GM18498 (cell line): Measurements from ENCODE around the gene DOC2A.
"Not testable (repeated sequence)": the region's sequence is repeated elsewhere in the genome, so short reads cannot be mapped to it uniquely, and the experiment has no call there.

Experiments
- ATAC-seq: cut with Tn5 transposase; IDR thresholded peaks from one replicate; pipeline ENCODE4 v1.9.1; 2021; ENCODE audit warnings: mild to moderate bottlenecking, moderate library complexity; ENCODE audit not compliant: unreplicated experiment

DOC2A gene

DNA sequence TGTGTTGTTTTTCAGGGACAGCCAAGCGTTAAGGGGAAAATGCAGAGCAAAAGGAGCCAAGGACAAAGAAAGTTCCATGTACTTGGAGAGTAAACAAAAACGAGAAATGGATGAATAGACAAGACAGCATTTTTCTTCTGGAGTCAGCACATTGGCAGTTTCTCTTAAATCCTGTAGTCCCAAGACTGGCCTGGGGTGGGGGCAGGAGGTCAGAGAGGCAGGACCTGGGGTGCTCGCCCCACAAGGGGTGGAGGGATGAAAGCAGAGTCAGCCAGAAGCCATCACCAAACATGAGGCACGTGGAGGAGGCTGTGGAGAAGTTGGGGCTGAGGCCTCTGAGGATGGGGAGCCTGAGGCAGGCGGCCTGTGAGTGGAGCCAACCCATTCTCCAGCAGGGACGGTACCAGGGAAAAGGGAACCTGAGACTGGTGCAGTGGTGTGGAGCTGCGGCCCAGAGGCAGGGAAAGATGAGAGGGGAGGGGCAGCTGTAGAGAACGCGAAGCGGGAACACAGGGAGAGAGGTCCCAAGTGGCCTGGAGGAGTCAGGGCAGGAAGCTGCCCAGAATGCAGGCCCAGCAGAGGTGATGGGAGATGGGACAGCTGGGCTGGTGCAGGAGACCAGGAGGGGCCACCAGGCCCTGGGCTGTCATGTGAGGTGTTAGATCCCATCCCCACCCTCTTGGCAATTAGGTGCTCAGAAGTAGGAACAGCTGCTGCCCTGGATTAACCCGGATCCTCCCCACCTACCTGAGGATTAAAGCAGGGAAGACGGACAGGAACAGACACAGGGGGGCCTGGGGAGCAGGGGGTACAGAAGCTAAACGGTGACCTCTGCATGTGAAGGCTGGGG is 17.0 kb upstream of the DOC2A start:
- no peak for ATAC-seq

DNA sequence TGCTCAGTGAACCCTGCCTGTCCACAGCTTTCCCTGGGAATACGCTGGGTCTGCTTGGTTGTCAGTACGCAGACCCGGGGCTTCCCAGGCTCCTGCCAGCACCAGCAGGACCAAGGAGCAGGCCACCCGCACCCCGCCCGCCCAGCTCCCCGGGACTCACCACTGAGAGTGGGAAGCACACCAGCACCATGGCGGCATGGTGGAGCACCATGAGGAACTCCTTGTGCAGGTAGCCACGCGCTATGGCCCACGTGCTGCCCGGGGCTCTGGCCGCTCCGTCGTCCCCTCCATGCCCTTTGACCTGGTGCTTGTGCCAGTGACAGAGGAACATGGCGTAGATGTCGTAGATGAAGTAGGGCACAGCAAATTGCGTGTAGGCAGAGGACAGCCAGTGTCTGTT is 15.6 kb upstream of the DOC2A start:
- no peak for ATAC-seq

DNA sequence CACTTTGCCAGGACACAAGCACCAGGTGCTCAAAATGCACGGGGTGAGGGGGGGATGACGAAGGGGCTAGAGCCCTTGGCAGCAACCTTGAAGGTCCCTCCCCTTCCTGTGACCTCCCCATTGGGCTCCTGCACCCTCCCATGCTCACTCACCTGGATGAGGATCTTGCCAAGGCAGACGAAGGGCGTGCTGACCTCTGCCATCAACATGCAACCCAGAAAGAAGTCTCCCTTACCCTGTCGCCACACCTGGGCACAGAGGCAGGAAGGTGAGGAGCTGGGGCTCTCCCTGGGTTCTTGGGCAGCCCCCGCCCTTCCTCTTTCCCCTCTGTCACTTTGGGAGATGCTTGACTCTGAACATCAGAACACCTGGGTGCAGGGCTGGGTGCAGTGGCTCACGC is 14.7 kb upstream of the DOC2A start:
- no peak for ATAC-seq

DNA sequence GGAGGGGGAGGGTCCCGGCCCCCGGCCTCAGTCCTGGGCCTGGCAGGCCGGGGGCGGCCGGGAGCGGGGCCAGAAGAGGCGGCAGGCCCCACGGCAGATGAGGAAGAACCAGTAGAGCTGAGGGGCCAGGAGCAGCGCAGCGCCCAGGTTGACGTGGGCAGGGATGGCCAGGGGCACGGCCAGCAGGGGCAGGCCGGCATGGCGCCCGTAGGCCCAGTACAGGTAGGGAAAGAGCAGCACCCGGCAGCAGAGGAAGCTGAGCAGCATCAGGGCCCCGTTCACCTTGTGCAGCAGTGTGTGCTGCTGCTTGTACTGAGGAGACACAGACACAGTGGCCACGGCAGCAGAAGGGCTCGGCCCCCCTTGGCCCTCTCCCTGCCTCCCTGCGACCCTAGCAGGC is 14.3 kb upstream of the DOC2A start:
- ATAC-seq, result no peak

DNA sequence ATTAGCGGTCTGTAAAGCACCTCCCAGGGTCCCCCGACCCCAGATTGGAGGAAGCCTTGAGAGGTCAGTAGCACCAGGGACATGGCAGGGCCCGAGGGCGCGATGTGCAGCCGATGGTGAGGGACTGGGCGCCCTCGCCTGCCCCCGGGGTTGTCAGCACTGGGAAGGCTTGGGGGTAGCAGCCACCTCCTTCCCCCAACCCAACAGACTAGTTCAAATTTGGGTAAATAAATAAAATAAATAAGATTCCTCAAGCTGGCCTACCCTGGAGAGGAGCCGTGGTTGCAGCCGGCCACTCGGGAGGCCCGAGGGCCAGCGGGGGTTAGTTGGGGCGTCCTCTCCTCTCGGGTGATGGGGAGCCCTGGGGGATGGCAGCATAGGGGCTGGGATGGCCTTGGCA is 13.6 kb upstream of the DOC2A start:
- no peak for ATAC-seq

DNA sequence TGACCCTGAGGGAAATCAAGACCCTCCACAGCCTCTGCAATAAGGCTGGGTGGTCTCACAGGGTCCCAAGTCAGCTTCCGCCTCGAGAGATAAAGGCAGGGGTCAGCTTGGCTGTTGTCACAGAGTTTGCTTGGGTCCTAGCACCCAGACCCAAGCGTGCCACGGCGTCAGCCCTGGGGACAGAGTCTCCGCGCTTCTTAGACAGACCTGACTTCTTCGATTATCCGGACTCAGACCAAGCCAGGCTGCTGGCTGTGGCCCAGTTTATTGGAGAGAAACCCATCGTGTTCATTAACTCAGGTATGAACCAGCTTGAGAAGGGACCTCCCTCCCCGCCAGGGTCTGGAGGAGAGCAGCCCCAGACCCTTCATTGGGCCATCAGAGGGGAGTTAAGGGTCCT is 12.8 kb upstream of the DOC2A start:
- no peak for ATAC-seq

DNA sequence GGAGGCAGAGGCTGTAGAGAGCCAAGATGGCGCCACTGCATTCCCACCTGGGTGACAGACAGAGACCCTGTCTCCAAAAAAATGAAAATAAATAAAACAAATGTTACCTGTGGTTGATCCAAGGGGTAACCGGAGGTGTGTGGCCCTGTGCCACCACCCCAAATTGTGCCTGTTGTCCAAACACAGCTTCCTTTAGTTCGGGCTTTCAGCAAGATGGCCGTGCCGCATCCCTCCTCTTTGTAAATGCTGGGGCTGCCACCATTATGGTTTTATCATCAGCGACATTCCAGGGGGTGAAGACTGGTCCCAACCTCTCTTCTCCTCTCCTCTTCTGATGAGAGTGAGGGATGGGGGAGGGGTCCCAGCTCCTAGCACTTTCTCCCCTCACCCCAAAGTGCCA is 12.1 kb upstream of the DOC2A start, which contains the start of gene C16orf92:
Gene C16orf92, plus strand, starts transcription at position 312 of the 400 bp plus-strand sequence. CDS start 143 bp downstream, outside the sequence.
- no peak for ATAC-seq

DNA sequence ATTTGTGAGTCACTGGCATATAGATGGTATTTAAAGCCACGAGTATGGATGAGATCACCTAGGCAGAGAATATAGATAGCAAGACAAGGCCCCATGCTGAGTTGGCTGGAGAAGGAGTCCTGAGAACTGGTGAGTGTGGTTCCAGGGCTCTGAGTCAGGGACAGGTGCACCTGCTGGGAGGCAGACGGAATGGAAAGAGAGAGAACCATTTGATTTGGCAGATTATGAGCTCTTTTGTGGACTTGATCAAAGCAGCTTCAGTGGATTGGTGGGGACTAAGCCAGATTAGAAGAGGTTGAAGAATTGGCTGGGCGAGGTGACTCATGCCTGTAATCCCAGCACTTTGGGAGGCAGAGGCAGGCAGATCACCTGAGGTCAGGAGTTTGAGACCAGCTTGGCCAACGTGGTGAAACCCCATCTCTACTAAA is 7.9 kb upstream of the DOC2A start:
- no peak for ATAC-seq

DNA sequence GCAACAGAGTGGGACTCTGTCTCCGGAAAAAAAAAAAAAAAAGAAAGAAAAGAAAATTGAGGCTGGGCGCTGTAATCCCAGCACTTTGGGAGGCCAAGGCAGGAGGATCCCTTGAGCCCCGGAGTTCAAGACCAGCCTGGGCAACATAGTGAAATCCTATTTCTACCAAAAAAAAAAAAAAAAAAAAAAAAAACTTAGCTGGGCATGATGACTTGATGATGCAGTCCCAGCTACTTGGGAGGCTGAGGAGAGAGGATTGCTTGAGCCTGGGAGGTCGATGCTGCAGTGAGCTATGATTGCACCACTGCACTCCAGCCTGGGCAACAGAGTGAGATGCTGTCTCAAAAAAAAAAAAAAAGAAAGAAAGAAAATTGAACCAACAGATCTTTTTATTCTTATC is 7.1 kb upstream of the DOC2A start:
- ATAC-seq, result not testable (repeated sequence)

DNA sequence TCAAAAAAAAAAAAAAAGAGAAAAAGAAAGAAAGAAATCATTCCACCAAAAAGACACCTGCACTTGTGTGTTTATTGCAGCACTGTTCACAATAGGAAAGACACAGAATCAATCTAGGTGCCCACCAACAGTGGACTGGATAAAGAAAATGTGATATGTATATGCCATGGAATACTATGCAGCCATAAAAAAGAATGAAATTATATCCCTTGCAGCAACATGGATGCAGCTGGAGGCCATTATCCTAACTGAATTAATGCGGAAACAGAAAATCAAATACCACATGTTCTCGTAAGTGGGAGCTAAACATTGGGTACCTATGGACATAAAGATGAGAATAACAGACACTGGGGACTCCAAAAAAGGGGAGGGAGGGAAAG is 6.4 kb upstream of the DOC2A start:
- ATAC-seq, result no peak

DNA sequence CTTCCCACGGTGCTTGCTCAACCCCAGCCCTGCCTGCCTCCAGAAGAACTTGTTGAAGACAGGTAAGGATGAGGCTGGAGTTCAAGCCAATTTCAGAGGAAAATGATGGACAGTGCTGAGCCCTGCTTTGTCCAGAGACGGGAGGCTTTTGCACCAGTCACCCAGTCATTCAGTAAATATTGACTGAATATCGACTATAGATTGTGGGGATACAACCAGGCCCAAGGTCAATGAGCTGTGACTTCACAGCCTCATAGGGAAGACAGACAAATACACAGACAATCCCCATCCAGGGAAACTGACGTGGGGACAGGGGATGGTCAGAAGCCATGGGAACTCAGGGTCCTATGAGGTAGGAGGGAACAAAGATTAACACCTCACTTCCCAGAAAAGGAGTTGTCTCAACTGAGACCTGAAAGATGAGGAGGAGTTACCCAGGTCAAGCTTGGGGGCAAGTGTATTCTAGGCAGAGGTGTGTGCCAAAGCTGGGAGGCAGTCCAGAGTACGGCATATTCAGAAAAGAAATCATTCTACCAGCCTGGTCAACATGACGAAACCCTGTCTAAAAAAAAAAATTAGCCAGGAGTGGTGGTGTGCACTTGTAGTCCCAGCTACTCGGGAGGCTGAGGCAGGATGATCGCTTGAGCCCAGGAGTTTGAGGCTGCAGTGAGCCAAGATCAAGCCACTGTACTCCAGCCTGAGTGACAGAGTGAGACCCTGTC is 5.9 kb upstream of the DOC2A start:
- no peak for ATAC-seq

DNA sequence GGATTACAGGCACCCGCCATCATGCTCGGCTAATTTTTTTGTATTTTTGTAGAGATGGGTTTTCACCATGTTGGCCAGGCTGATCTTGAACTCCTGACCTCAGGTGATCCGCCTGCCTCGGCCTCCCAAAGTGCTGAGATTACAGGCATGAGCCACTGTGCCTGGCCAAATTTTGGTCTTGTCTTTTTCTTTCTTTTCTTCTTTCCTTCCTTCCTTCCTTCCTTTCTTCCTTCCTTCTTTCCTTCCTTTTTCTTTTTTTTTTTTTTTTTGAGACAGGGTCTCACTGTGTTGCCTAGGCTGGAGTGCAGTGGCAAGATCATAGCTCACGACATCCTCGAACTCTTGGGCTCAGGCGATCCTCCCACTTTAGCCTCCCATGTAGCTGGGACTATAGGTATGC is 4.6 kb upstream of the DOC2A start:
- not testable (repeated sequence) for ATAC-seq

DNA sequence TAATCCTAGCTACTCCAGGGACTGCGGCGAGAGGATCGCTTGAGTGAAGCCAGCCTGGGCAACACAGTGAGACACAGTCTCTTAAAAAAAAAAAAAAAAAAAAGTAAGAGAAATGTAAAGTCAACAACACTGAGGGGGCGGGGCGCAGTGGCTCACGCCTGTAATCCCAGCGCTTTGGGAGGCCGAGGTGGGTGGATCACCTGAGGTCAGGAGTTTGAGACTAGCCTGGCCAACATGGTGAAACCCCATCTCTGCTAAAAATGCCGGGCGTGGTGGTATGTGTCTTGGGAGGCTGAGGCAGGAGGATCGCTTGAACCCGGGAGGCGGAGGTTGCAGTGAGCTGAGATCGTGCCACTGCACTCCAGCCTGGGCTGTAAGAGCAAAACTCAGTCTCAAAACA is 1.8 kb upstream of the DOC2A start:
- ATAC-seq, result not testable (repeated sequence)

DNA sequence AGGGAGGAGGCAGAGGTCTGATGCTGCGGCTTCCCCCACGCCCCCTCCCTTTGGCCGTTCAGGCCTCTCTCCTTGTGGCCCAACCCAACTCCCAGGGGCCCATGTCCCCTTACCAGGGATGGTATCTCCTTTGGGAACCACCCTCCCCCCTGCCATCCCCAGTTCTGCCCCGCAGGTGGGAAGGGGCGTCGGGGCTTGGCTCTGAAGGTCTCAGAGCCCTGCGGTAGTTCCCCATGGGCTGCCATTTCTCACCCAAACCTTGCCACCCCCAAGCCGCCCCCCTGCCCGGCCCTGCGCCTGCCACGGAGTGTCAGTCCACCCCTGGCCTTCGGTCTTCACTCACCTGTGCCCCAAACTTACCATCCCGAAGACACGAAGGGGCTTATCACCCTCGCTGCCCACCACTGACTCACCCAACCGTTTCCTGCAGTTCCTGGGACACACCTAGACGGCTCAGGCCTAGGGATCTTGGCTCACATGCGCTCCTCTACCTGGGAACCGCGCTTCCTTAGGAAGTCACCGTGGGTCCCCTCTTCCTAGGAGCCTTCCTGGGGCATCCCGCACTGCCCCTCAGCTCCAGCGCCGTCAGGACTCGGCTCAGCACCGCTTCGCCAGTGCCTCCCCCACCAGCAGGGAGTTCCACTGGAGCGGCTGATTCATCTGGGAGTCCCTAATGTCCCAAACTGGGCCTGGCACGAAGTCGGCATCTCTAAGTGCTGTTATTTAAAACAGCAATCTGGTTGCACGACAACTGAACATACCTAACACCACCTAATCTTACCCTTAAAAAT is 1.1 kb upstream of the DOC2A start:
- ATAC-seq, result no peak

DNA sequence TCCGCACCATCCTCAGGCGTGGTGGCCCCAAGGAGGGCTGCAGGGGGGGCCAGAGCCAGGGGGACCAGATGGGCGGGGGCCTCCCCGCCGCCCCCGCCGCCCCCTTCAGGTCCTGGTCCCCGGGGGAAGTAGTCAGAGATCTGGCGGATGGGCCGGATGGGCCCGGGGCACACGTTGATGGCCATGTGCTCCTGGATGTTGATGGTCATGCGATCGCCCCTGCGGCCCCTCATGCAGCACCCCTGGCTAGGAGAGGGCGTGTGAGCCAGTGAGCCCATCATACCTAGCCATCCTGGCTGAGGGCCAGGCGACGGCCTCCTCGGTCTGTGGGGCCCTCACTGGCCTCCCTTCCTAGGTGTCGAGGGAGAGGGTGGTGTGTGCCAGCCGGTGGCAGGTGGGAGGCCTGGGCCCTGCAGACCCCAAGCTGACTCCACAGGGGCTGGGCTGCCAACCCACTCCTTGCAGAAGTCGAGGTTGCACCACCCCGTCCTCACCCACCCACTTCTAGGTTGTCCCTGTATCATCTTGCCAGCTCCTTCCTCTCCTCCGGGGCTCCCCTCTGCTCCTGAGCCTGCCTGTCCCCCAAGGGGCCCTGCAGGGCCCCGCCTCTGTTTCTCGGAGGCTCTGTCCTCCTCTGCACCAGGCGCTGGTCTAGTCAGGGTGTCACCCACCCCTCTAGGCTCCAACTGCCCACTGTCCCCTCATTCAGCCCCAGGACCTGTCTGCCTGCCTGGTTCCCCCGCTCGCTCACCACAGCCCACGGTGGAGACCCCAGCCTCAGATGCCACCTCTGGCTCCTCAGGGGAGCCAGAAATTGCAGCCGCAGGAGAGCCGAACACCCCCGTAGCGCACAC is 610 bp downstream of the DOC2A start:
- no peak for ATAC-seq

DNA sequence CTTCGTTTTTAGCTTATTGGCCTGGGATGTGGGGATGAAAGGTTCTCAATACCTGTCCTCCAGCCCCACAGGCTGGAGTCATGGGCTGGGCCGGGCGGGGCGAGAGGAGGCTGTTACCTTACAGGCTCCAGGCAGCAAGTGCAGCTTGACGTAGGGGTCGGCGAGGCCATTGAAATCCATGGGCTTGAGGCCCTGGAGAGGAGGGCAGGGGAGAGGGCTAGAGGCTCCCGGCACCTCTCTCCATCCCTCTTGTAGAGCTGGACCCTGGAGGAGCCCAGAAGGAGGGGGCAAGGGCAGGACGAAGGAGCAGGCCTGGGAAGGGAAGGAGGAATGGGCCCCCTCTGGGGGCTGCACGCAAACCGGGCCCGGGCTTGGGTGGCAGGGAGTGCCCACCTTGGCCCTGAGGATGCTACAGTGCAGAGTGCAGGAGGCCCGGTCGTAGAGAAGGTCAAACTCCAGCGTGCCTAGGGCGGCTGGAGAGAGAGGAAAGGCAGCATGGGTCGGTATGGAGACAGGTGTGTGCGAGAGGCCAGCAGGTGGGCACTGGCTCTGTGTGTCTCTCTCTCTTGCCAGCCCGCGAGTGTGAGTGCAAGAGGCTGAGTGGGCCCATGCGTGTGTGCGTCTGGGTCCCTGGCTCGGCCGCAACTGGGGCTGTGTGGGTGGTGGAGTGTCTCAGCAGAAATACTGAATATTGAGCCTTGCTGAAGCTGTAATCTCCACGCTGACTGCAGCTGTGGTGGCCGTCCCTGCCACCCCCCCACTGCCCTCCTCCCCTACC is 1.6 kb downstream of the DOC2A start:
- ATAC-seq, result no peak

DNA sequence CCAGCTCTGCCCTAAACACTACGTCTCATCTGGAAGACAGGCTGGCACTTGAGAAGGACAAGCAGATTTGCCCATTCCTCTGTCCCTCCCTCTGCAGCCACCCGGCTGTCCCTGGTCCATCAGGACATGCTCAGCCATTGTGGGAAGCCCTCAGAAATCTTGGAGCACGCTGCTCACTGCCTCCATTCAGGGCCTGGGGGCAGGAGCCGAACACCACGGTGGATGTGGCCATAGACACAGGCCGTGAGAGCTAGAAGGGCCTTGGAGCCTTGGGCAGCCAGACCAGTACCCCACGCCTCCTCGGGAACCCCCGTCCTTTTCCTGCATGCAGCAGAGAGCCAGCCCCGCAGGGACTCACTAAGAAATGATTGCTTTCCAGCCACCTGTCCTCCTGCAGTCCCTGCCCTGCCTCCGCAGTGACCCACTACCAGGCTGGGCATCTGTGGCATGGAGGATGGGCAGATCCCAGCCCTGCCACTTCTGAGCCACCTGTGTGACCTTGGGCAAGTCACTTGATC is 3.4 kb downstream of the DOC2A start:
- no peak for ATAC-seq

DNA sequence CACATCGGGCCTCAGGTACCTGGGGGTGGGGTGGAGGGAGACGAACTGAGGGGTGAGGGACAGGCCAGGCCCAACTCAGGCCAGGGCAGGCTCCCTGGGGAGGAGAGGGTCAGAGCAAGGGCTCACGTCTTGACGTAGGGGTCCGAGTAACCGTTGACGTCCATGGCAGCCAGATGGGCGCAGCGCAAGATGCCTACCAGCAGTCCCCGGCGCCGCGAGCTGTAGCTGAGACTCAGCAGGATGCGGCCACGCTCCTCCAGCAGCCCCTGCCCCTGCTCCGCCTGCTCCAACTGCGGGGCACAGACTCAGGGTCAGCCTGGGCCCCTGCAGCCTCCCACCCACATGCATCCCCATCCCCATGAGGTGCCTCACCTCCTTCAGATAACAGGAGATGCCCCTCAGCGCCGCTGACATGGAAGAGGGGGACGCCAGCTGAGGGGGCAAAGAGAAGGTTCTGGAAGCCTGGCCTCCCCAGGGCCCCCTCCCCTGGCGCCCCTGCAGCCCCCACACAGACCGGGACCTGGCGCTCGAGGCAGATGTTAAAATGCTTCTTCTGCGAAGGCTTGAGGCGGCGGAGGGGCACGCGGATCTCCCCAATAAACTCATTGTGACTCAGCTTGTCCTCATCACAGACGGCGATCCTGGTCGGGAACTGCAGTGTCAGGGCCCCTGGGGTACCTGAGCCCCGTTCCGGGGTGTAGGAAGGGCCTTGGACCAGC is 4.0 kb downstream of the DOC2A start:
- no peak for ATAC-seq

DNA sequence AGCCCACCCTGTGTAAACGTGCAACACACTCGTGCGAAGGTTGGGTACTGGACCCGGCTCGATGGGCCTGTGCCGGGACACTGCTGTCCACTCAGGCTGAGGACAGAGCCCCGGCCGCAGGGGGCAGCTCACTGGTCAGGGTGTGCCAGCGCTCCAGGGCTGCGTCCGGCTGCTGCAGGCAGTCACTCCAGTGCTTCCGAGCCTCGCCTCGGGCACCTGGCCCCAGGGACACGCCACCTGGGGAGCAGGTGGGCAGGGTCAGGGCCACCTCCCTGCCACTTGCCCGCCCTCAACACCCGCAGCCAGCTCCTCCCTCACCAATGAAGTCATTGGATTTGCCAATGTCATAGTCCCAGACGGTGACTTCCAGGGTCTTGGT is 4.7 kb downstream of the DOC2A start:
- ATAC-seq, result no peak
